Gastroesophageal sphincter (tissue), 3 donors: ENCODE results near the gene RPS21.

Source experiments
- CTCF ChIP-seq, 4 experiments: fragments of 200-600 bp in 2 of 4; fragments of 450-650 bp in 2 of 4; sonication (generic) in 1 of 4; IDR thresholded peaks; one replicate each; pipeline ENCODE4 v1.5.1; 2017 to 2019; ENCODE audit warnings: antibody characterized with exemption in 4 of 4, mild to moderate bottlenecking in 2 of 4, moderate library complexity in 2 of 4
- EP300 ChIP-seq: sonication (generic); formaldehyde crosslinking; IDR thresholded peaks from one replicate; pipeline ENCODE4 v1.6.1; 2017; ENCODE audit warnings: antibody characterized with exemption, mild to moderate bottlenecking
- POLR2A ChIP-seq, 2 donors: fragments of 450-650 bp; IDR thresholded peaks; one replicate each; pipeline ENCODE4 v1.6.1; 2017; ENCODE audit warnings: antibody characterized with exemption in 2 of 2, mild to moderate bottlenecking in 2 of 2, moderate library complexity in 1 of 2
- POLR2AphosphoS5 ChIP-seq: sonication (generic); formaldehyde crosslinking; IDR thresholded peaks from one replicate; pipeline ENCODE4 v1.6.1; 2017; ENCODE audit warnings: antibody characterized with exemption

- no peak for TF ChIP-seq CTCF (IDR thresholded peaks at IDR 0.05)
- TF ChIP-seq POLR2AphosphoS5: no peak
- TF ChIP-seq POLR2A (IDR thresholded peaks at IDR 0.05): no peak
- TF ChIP-seq EP300: no peak
Measured at GRCh38 chr20:62419759-62420158, 32.9 kb downstream of the RPS21 start.
